Mesothelial cell of epicardium (in vitro differentiated cells): ENCODE data around the gene GGT6. TPM values are rescaled to one million over a fixed set of nuclear protein-coding genes. Genes with fewer than 3 reads are reported as not detected.
A peak's percentile ranks its signal among the peaks of the same experiment; 100 is the strongest.

Experiments
- DNase-seq, 2 experiments: peaks; one replicate each; pipeline ENCODE4 v3.0.0; 2021; ENCODE audit warnings: low spot score in 2 of 2; ENCODE audit not compliant: unreplicated experiment in 2 of 2
- H3K27ac Mint-ChIP-seq: 2 replicates; pipeline ENCODE4 v1.8.0; 2021; ENCODE audit warnings: mixed read lengths
- H3K27me3 Mint-ChIP-seq: 2 replicates; pipeline ENCODE4 v1.8.0; 2021; ENCODE audit warnings: low read depth, mixed read lengths
- H3K36me3 Mint-ChIP-seq: 2 replicates; pipeline ENCODE4 v1.8.0; 2021; ENCODE audit warnings: mixed read lengths
- H3K4me1 Mint-ChIP-seq: 2 replicates; pipeline ENCODE4 v1.8.0; 2021; ENCODE audit warnings: mixed read lengths
- H3K4me3 Mint-ChIP-seq: 2 replicates; pipeline ENCODE4 v1.8.0; 2021; ENCODE audit warnings: mild to moderate bottlenecking, moderate library complexity, mixed read lengths
- H3K9me3 Mint-ChIP-seq: 2 replicates; pipeline ENCODE4 v1.8.0; 2021; ENCODE audit warnings: mixed read lengths
- CTCF ChIP-seq: fragments of 200-600 bp; sonication (generic); IDR thresholded peaks from one replicate; pipeline ENCODE4 v1.5.0; 2021; ENCODE audit warnings: antibody characterized with exemption; ENCODE audit not compliant: unreplicated experiment
- total RNA-seq: library from RNA; stranded (reverse); gene quantifications from 3 replicates; pipeline ENCODE4 v1.2.1, GENCODE V29; 2021

The GGT6 gene
- total RNA-seq, 1 donor from 2014 or later, result 0.27 TPM

GRCh38 chr17:4516735-4517134 lies 43.6 kb downstream of the GGT6 start:
- no peak for DNase-seq
- H3K36me3 Mint-ChIP-seq, result peaks cover 1% of the 10 kb centered on the region
- no peak overlapping the region for H3K4me3 Mint-ChIP-seq
- H3K27ac Mint-ChIP-seq, result peak overlapping the region; percentile 64
- no peaks in the 10 kb centered on the region for H3K9me3 Mint-ChIP-seq
- H3K27me3 Mint-ChIP-seq, result no peaks in the 10 kb centered on the region
- TF ChIP-seq CTCF, result no peak
- peaks cover 55% of the 10 kb centered on the region for H3K4me1 Mint-ChIP-seq

GRCh38 chr17:4515501-4515900 lies 44.9 kb downstream of the GGT6 start:
- no peak for TF ChIP-seq CTCF
- H3K36me3 Mint-ChIP-seq, result peaks cover 1% of the 10 kb centered on the region
- peaks cover 46% of the 10 kb centered on the region for H3K4me1 Mint-ChIP-seq
- peak overlapping the region; percentile 67 for H3K27ac Mint-ChIP-seq
- no peaks in the 10 kb centered on the region for H3K27me3 Mint-ChIP-seq
- no peaks in the 10 kb centered on the region for H3K9me3 Mint-ChIP-seq
- no peak overlapping the region for H3K4me3 Mint-ChIP-seq
- DNase-seq, result no peak

GRCh38 chr17:4514779-4515178 lies 45.6 kb downstream of the GGT6 start:
- H3K27ac Mint-ChIP-seq, result peak overlapping the region; percentile 98
- peaks cover 1% of the 10 kb centered on the region for H3K36me3 Mint-ChIP-seq
- TF ChIP-seq CTCF, result no peak
- H3K27me3 Mint-ChIP-seq, result no peaks in the 10 kb centered on the region
- no peaks in the 10 kb centered on the region for H3K9me3 Mint-ChIP-seq
- no peak overlapping the region for H3K4me3 Mint-ChIP-seq
- peaks cover 41% of the 10 kb centered on the region for H3K4me1 Mint-ChIP-seq
- DNase-seq, result no peak

GRCh38 chr17:4514206-4514605 lies 46.2 kb downstream of the GGT6 start:
- no peak for TF ChIP-seq CTCF
- no peak overlapping the region for H3K4me3 Mint-ChIP-seq
- H3K4me1 Mint-ChIP-seq, result peaks cover 39% of the 10 kb centered on the region
- H3K27ac Mint-ChIP-seq, result peak overlapping the region; percentile 98
- no peaks in the 10 kb centered on the region for H3K9me3 Mint-ChIP-seq
- peak; percentile 47 to 63 for DNase-seq
- H3K27me3 Mint-ChIP-seq, result no peaks in the 10 kb centered on the region
- H3K36me3 Mint-ChIP-seq, result peaks cover 1% of the 10 kb centered on the region

- peaks cover 39% of the 10 kb centered on the region for H3K4me1 Mint-ChIP-seq
- DNase-seq, result peak in 1 of 2 experiments; percentile 45
- H3K27me3 Mint-ChIP-seq, result no peaks in the 10 kb centered on the region
- no peak for TF ChIP-seq CTCF
- peak overlapping the region; percentile 12 for H3K4me3 Mint-ChIP-seq
- no peaks in the 10 kb centered on the region for H3K9me3 Mint-ChIP-seq
- peak overlapping the region; percentile 98 for H3K27ac Mint-ChIP-seq
- H3K36me3 Mint-ChIP-seq, result peaks cover 1% of the 10 kb centered on the region
Observed at GRCh38 chr17:4513113-4514032, 47.0 kb downstream of the GGT6 start.
